Esophagus squamous epithelium (tissue), 5 donors: Measurements from ENCODE around the gene SV2B. TPM values are rescaled to one million over a fixed set of nuclear protein-coding genes. Genes with fewer than 3 reads are reported as not detected.
"Not testable (repeated sequence)": the region's sequence is repeated elsewhere in the genome, so short reads cannot be mapped to it uniquely, and the experiment has no call there.

Experiments used
- DNase-seq: peaks from one replicate; lab custom pipeline; 2025; lab: John Stamatoyannopoulos, UW
- H3K27ac ChIP-seq, 4 donors: fragments of 200-600 bp; sonication (generic); one replicate each; pipeline ENCODE4 v1.5.1; 2016 to 2019; ENCODE audit warnings: mild to moderate bottlenecking in 1 of 4
- H3K27me3 ChIP-seq, 4 donors: fragments of 200-600 bp; sonication (generic); 1 replicate in 3 of 4; 2 replicates in 1 of 4; pipeline versions ENCODE4 v1.5.1 to v1.6.0; 2017 to 2021; ENCODE audit warnings: antibody characterized with exemption in 1 of 4
- H3K36me3 ChIP-seq, 3 donors: fragments of 200-600 bp; sonication (generic); one replicate each; pipeline ENCODE4 v1.5.1; 2016 to 2019
- H3K4me1 ChIP-seq, 3 donors: fragments of 200-600 bp; sonication (generic); one replicate each; pipeline ENCODE4 v1.5.1; 2017 to 2019
- H3K4me3 ChIP-seq, 4 donors: fragments of 200-600 bp; sonication (generic); 1 replicate in 3 of 4; 2 replicates in 1 of 4; pipeline ENCODE4 v1.5.1; 2016 to 2019; ENCODE audit warnings: mild to moderate bottlenecking in 2 of 4, moderate library complexity in 1 of 4
- H3K9me3 ChIP-seq, 3 donors: fragments of 200-600 bp; sonication (generic); one replicate each; pipeline ENCODE4 v1.5.1; 2016 to 2019
- CTCF ChIP-seq, 6 experiments: fragments of 450-650 bp in 4 of 6; fragments of 200-600 bp in 2 of 6; sonication (generic) in 2 of 6; IDR thresholded peaks; one replicate each; pipeline ENCODE4 v1.5.1; 2016 to 2019; ENCODE audit warnings: antibody characterized with exemption in 6 of 6, mild to moderate bottlenecking in 4 of 6, moderate library complexity in 4 of 6
- POLR2A ChIP-seq, 4 donors: fragments of 450-650 bp; IDR thresholded peaks; one replicate each; pipeline ENCODE4 v1.6.1; 2017; ENCODE audit warnings: antibody characterized with exemption in 4 of 4, mild to moderate bottlenecking in 4 of 4, moderate library complexity in 3 of 4
- WGBS, 2 donors: methylation state at CpG; one replicate each; pipeline ENCODE4 v1.1.5; 2018; 5-methylcytosine and 5-hydroxymethylcytosine counted together
- intact Hi-C: fragments of 100-400 bp; cut with DNase I; formaldehyde crosslinking; loops from one replicate; pipeline ENCODE4 v1.15.0; 2022
- total RNA-seq, 4 donors: library from RNA; depleted of rRNA; stranded (reverse); fragments of >200 nt; gene quantifications; one replicate each; pipeline ENCODE4 v1.1.0, GENCODE V29; 2016
- donor health status: DM: yes; HTN: yes; CAD: no.

SV2B gene
- total RNA-seq, 4 donors from 2014 or later, result 0.04 to 0.95 (median 0.59) TPM; not detected in 1

DNA sequence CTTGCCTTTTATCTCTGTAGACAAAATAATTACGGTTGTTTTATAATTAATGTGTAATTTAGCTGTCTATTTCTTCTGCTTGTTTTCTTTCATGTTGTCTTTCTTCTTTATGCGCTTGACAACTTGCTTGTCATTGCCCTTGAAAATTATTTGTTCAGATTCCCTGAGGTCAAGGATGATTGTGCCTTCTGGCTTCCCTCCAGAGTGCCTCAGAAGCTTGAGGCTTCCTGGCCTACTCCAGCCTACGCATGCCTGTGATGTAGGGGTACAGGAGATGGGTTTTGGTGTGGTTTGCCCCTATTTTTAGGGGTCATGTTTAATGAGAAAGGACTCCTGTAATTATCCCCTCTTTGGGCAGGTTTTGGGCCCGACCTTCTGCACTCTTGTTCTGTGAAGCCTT is 231.5 kb downstream of the SV2B start:
- 78 to 82% methylated on average over 4 of the region's 4 CpGs for WGBS, 2 donors
- peaks cover 0 to 13% (median 0%) of the 10 kb centered on the region in 4 donors for H3K27me3 ChIP-seq
- intact Hi-C loops, result no loop called here
- H3K36me3 ChIP-seq, result no peaks in the 10 kb centered on the region
- H3K4me3 ChIP-seq, result no peak overlapping the region
- no peak overlapping the region for H3K27ac ChIP-seq
- H3K9me3 ChIP-seq, result no peaks in the 10 kb centered on the region
- no peaks in the 10 kb centered on the region for H3K4me1 ChIP-seq
- DNase-seq, result no peak
- TF ChIP-seq POLR2A (IDR thresholded peaks at IDR 0.05) (no peak), CTCF (IDR thresholded peaks at IDR 0.05) (no peak)

DNA sequence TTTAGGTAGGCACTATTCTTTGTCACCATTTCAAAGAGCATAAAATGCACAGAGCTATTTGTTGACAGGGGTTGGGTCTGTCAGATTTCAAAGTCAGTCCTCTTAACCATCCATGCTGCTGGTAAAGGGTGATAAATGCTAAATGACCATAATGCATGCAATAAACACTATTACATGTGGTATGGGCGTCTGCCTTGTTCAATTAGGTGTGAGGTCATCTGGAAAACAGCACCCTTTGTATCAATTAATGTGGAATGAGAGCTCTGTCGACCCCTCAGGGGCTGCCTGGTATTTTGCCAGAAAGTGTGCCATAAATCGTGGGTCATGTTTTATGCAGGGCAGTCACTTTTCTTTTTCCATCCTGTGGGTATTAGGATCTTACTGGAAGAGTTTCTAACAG is 235.6 kb downstream of the SV2B start:
- intact Hi-C loops, result no loop called here

GRCh38 chr15:91336687-91337086 is 236.6 kb downstream of the SV2B start:
- intact Hi-C loops, result no loop called here
- Histone ChIP-seq H3K9me3 (no peaks in the 10 kb centered on the region), H3K27ac (no peak overlapping the region), H3K36me3 (no peaks in the 10 kb centered on the region), H3K27me3 (peaks cover 0 to 34% (median 0%) of the 10 kb centered on the region in 4 donors), H3K4me1 (no peaks in the 10 kb centered on the region), H3K4me3 (no peak overlapping the region)
- TF ChIP-seq CTCF (IDR thresholded peaks at IDR 0.05), result no peak
- no peak for TF ChIP-seq POLR2A (IDR thresholded peaks at IDR 0.05)
- WGBS, 2 donors, result 42 to 52% methylated on average over 3 of the region's 3 CpGs
- DNase-seq, result no peak

More for the DNA sequence above, 235.6 kb downstream of the SV2B start:
- Histone ChIP-seq H3K4me1 (no peaks in the 10 kb centered on the region), H3K36me3 (no peaks in the 10 kb centered on the region), H3K27me3 (peaks cover 0 to 26% (median 0%) of the 10 kb centered on the region in 4 donors), H3K27ac (no peak overlapping the region), H3K4me3 (no peak overlapping the region), H3K9me3 (no peaks in the 10 kb centered on the region)
- DNase-seq, result no peak
- TF ChIP-seq POLR2A (IDR thresholded peaks at IDR 0.05) (no peak), CTCF (IDR thresholded peaks at IDR 0.05) (no peak)
- WGBS, 2 donors, result 28 to 56% methylated on average over 3 of the region's 3 CpGs

DNA sequence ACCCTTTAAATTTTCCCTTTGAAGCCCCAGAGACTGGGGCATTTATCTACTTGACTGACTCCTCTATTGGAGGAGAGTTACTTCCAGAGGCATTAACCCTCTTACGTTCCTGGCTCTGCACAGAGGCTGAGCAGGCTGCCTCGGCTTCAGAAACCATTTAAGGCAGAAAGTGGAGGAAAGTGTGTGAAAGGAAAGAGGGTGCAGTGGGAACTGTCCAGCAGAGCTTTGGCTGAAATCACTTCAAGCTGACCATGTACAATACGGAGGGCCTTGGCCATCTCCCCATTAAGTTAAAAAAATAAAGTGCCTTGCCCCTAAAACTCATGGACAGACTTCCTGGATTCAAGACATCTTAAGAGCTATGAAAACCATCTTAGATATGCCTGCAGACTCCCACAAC is 238.7 kb downstream of the SV2B start:
- intact Hi-C loops, result no loop called here
- TF ChIP-seq POLR2A (IDR thresholded peaks at IDR 0.05) (no peak), CTCF (IDR thresholded peaks at IDR 0.05) (no peak)

GRCh38 chr15:91342097-91342496 is 242.0 kb downstream of the SV2B start:
- TF ChIP-seq CTCF (IDR thresholded peaks at IDR 0.05), result no peak
- Histone ChIP-seq H3K36me3 (no peaks in the 10 kb centered on the region), H3K9me3 (no peaks in the 10 kb centered on the region), H3K4me1 (no peaks in the 10 kb centered on the region), H3K27ac (no peak overlapping the region), H3K27me3 (peaks cover 0 to 58% (median 0%) of the 10 kb centered on the region in 4 donors), H3K4me3 (no peak overlapping the region)
- WGBS, 2 donors, result 57 to 74% methylated on average over 7 of the region's 7 CpGs
- intact Hi-C loops, result no loop called here
- DNase-seq, result no peak

More for the DNA sequence above, 238.7 kb downstream of the SV2B start:
- Histone ChIP-seq H3K4me3 (no peak overlapping the region), H3K4me1 (no peaks in the 10 kb centered on the region), H3K9me3 (no peaks in the 10 kb centered on the region), H3K36me3 (no peaks in the 10 kb centered on the region), H3K27me3 (peaks cover 0 to 49% (median 0%) of the 10 kb centered on the region in 4 donors), H3K27ac (no peak overlapping the region)
- no peak for DNase-seq
- WGBS, 2 donors, result 0 to 31% methylated on average over 3 of the region's 3 CpGs

- intact Hi-C loops, H3K36me3 ChIP-seq, H3K4me3 ChIP-seq, DNase-seq, H3K27ac ChIP-seq, H3K4me1 ChIP-seq, H3K9me3 ChIP-seq: not testable (repeated sequence)
- H3K27me3 ChIP-seq, result peaks cover 0 to 49% (median 0%) of the 10 kb centered on the region in 4 donors
- WGBS, 2 donors, result 80 to 90% methylated on average over 3 of the region's 3 CpGs
Measured at GRCh38 chr15:91344912-91345311, 244.9 kb downstream of the SV2B start.
